H9 (cell line): ENCODE measurements around the gene C10orf95. TPM values are rescaled to one million over a fixed set of nuclear protein-coding genes. Genes with fewer than 3 reads are reported as not detected.

Source experiments
- DNase-seq: peaks from one replicate; pipeline ENCODE4 v3.0.0-alpha.2; 2017
- H2AFZ ChIP-seq: one replicate; pipeline ENCODE4 v1.6.1; 2013; ENCODE audit warnings: mild to moderate bottlenecking, low read length, control low read depth, moderate library complexity
- H2AK5ac ChIP-seq: 2 replicates; pipeline ENCODE4 v1.6.1; 2013; ENCODE audit warnings: low read length, control low read depth, mixed read lengths; ENCODE audit not compliant: insufficient read length
- H2BK120ac ChIP-seq: one replicate; pipeline ENCODE4 v1.6.1; 2013; ENCODE audit warnings: low read depth, mild to moderate bottlenecking, low read length, control low read depth, inconsistent platforms; ENCODE audit not compliant: poor library complexity, severe bottlenecking
- H2BK12ac ChIP-seq: 2 replicates; pipeline ENCODE4 v1.6.1; 2013; ENCODE audit warnings: low read length, control low read depth, mixed read lengths, low read depth; ENCODE audit not compliant: insufficient read length
- H2BK15ac ChIP-seq: 2 replicates; pipeline ENCODE4 v1.6.1; 2013; ENCODE audit warnings: low read depth, low read length, control low read depth
- H2BK20ac ChIP-seq: one replicate; pipeline ENCODE4 v1.6.1; 2013; ENCODE audit warnings: low read depth, mild to moderate bottlenecking, low read length, control low read depth, inconsistent platforms; ENCODE audit not compliant: poor library complexity, severe bottlenecking
- H2BK5ac ChIP-seq: 2 replicates; pipeline ENCODE4 v1.6.1; 2013; ENCODE audit warnings: low read length, control low read depth, mixed read lengths; ENCODE audit not compliant: insufficient read length
- H3K14ac ChIP-seq: 2 replicates; pipeline ENCODE4 v1.6.1; 2013; ENCODE audit warnings: low read length, control low read depth; ENCODE audit not compliant: insufficient read depth
- H3K18ac ChIP-seq: 2 replicates; pipeline ENCODE4 v1.6.1; 2013; ENCODE audit warnings: low read depth, mild to moderate bottlenecking, mixed read lengths, low read length, control low read depth; ENCODE audit not compliant: insufficient read length
- H3K23ac ChIP-seq: 2 replicates; pipeline ENCODE4 v1.6.1; 2013; ENCODE audit warnings: low read length, control low read depth, mixed read lengths, low read depth; ENCODE audit not compliant: insufficient read length
- H3K23me2 ChIP-seq: 2 replicates; pipeline ENCODE4 v1.6.1; 2013; ENCODE audit warnings: low read depth, mild to moderate bottlenecking, mixed read lengths, low read length, control low read depth; ENCODE audit not compliant: insufficient read length, poor library complexity, severe bottlenecking
- H3K27ac ChIP-seq: 2 replicates; pipeline ENCODE4 v1.5.1; 2013; ENCODE audit warnings: low read length, control low read depth, mixed read lengths, low read depth; ENCODE audit not compliant: insufficient read length
- H3K27me3 ChIP-seq: 2 replicates; pipeline ENCODE4 v1.6.1; 2013; ENCODE audit warnings: low read length, control low read depth, inconsistent platforms; ENCODE audit not compliant: insufficient read depth
- H3K4ac ChIP-seq: 2 replicates; pipeline ENCODE4 v1.6.1; 2013; ENCODE audit warnings: low read depth, mild to moderate bottlenecking, control low read depth, inconsistent platforms, low read length, moderate library complexity
- H3K4me1 ChIP-seq: 2 replicates; pipeline ENCODE4 v1.6.1; 2013; ENCODE audit warnings: low read length, control low read depth, inconsistent platforms; ENCODE audit not compliant: insufficient read depth
- H3K4me2 ChIP-seq: 2 replicates; pipeline ENCODE4 v1.6.1; 2013; ENCODE audit warnings: low read length, control low read depth, mixed read lengths; ENCODE audit not compliant: insufficient read length, insufficient read depth
- H3K56ac ChIP-seq: 2 replicates; pipeline ENCODE4 v1.6.1; 2013; ENCODE audit warnings: low read depth, mild to moderate bottlenecking, mixed read lengths, low read length, control low read depth; ENCODE audit not compliant: insufficient read length
- H3K79me1 ChIP-seq: 2 replicates; pipeline ENCODE4 v1.6.1; 2013; ENCODE audit warnings: low read depth, mild to moderate bottlenecking, moderate library complexity, low read length, control low read depth, inconsistent platforms; ENCODE audit not compliant: insufficient read depth, poor library complexity, severe bottlenecking
- H3K79me2 ChIP-seq: 2 replicates; pipeline ENCODE4 v1.6.1; 2013; ENCODE audit warnings: low read length, control low read depth, inconsistent platforms; ENCODE audit not compliant: insufficient read depth
- H3K9ac ChIP-seq: 2 replicates; pipeline ENCODE4 v1.6.1; 2013; ENCODE audit warnings: low read length, control low read depth, mixed read lengths; ENCODE audit not compliant: insufficient read length; ENCODE audit errors: extremely low read depth
- H3K9me3 ChIP-seq: one replicate; pipeline ENCODE4 v1.6.1; 2013; ENCODE audit warnings: low read depth, low read length, inconsistent platforms; ENCODE audit not compliant: control insufficient read depth
- H3T11ph ChIP-seq: one replicate; pipeline ENCODE4 v1.6.1; 2013; ENCODE audit warnings: mild to moderate bottlenecking, low read length, control low read depth, inconsistent platforms
- H4K20me1 ChIP-seq: one replicate; pipeline ENCODE4 v1.6.1; 2013; ENCODE audit not compliant: control insufficient read depth, insufficient read length, insufficient read depth
- H4K5ac ChIP-seq: 2 replicates; pipeline ENCODE4 v1.6.1; 2013; ENCODE audit warnings: low read depth, mild to moderate bottlenecking, mixed read lengths, low read length, control low read depth; ENCODE audit not compliant: insufficient read length
- H4K8ac ChIP-seq: replicated peaks from 2 replicates; pipeline ENCODE4 v1.6.1; 2013; ENCODE audit warnings: low read length, control low read depth, mixed read lengths, low read depth; ENCODE audit not compliant: insufficient read length
- H4K91ac ChIP-seq: 2 replicates; pipeline ENCODE4 v1.6.1; 2013; ENCODE audit warnings: low read depth, mild to moderate bottlenecking, moderate library complexity, mixed read lengths, low read length, control low read depth; ENCODE audit not compliant: insufficient read length
- H3K27ac Mint-ChIP-seq, 3 experiments: 2 replicates in 2 of 3; 3 replicates in 1 of 3; pipeline ENCODE4 v1.8.0; 2020 to 2021; ENCODE audit warnings: mixed read lengths in 3 of 3, mild to moderate bottlenecking in 1 of 3, moderate library complexity in 1 of 3
- H3K27me3 Mint-ChIP-seq: 2 replicates; pipeline ENCODE4 v1.8.0; 2021; ENCODE audit warnings: low read depth, mild to moderate bottlenecking, moderate library complexity, mixed read lengths
- H3K36me3 Mint-ChIP-seq, 3 experiments: 2 replicates in 2 of 3; 3 replicates in 1 of 3; pipeline ENCODE4 v1.8.0; 2020 to 2021; ENCODE audit warnings: low read depth in 3 of 3, mixed read lengths in 3 of 3; ENCODE audit not compliant: insufficient read depth in 1 of 3
- H3K4me1 Mint-ChIP-seq, 2 experiments: 2 replicates each; pipeline ENCODE4 v1.8.0; 2020; ENCODE audit warnings: mixed read lengths in 2 of 2
- H3K4me3 Mint-ChIP-seq, 2 experiments: 2 replicates in 1 of 2; 3 replicates in 1 of 2; pipeline ENCODE4 v1.8.0; 2020 to 2021; ENCODE audit warnings: mild to moderate bottlenecking in 2 of 2, mixed read lengths in 2 of 2, moderate library complexity in 1 of 2
- H3K9me3 Mint-ChIP-seq, 2 experiments: 2 replicates in 1 of 2; 3 replicates in 1 of 2; pipeline ENCODE4 v1.8.0; 2020; ENCODE audit warnings: mild to moderate bottlenecking in 2 of 2, mixed read lengths in 2 of 2, moderate library complexity in 1 of 2
- WGBS: extraction: QIAGEN DNeasy Blood & Tissue Kit; methylation state at CpG from one replicate; pipeline ENCODE4 v1.1.7; 2013; ENCODE audit warnings: missing lambda C conversion rate, low lambda C conversion rate, mixed read lengths; ENCODE audit not compliant: insufficient read length; ENCODE audit errors: extremely low coverage; 5-methylcytosine and 5-hydroxymethylcytosine counted together
- total RNA-seq: library from RNA; stranded (reverse); gene quantifications from 2 replicates; pipeline ENCODE4 v1.2.1, GENCODE V29; 2021
- TF ChIP-seq, protein P1 (sequence below): fragments of 200-600 bp; sonication (generic); conservative IDR thresholded peaks from 3 replicates; pipeline ENCODE4 v1.8.0; 2021; ENCODE audit warnings: antibody characterized with exemption, mild to moderate bottlenecking

Gene C10orf95
- total RNA-seq, 1 experiment from 2014 or later, result not detected

DNA sequence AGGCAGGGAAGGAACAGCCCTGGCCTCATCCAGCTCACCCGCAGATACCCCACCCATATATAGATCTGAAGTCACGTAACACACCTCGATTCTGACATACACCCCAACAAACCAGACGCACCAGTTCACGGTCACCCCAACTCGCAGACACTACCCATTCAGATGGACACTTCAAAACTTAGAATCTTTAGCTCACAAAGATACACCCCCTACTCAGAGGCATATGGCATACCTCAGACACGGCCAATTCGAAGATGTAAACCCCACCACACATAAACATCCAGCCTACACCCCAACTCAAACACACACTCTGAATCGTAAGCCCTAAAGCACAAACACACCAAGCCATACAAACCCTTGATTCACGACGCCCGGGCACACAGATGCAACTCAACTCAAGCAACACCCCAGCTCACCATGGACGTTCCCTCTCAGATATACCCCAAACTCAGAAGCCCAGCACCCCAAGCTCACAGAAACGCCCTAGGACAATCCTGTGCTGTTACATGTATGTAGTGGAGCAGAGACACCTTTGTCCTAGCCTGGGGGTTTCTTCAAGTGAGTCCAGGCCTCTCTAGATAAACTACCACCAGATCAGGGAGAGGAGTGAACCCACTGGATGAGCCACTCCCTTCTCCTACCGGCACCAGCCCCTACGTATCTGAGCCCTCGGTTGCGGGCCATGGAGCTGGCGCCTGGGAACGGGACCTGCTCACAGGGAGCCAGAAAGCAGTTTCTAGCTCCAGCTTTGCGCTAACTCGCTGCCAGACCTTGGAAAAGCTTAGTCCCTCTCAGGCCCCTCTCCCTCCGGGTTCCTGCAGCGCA, 41.5 kb downstream of the C10orf95 start:
- peaks cover 27% of the 10 kb centered on the region; the same call in 1 of the 2 replicates for H3K27me3 ChIP-seq
- TF ChIP-seq, protein P1, sequence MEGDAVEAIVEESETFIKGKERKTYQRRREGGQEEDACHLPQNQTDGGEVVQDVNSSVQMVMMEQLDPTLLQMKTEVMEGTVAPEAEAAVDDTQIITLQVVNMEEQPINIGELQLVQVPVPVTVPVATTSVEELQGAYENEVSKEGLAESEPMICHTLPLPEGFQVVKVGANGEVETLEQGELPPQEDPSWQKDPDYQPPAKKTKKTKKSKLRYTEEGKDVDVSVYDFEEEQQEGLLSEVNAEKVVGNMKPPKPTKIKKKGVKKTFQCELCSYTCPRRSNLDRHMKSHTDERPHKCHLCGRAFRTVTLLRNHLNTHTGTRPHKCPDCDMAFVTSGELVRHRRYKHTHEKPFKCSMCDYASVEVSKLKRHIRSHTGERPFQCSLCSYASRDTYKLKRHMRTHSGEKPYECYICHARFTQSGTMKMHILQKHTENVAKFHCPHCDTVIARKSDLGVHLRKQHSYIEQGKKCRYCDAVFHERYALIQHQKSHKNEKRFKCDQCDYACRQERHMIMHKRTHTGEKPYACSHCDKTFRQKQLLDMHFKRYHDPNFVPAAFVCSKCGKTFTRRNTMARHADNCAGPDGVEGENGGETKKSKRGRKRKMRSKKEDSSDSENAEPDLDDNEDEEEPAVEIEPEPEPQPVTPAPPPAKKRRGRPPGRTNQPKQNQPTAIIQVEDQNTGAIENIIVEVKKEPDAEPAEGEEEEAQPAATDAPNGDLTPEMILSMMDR, result no peak
- peaks cover 3% of the 10 kb centered on the region for H3K23me2 ChIP-seq
- no peak overlapping the region for H2BK15ac ChIP-seq
- peak overlapping the region; percentile 27 for H3K4me2 ChIP-seq
- H4K20me1 ChIP-seq, result peaks cover 2% of the 10 kb centered on the region
- H3K27ac Mint-ChIP-seq, result no peak overlapping the region
- H3K27me3 Mint-ChIP-seq, result peaks cover 89% of the 10 kb centered on the region
- no peak overlapping the region for H3K56ac ChIP-seq
- no peak overlapping the region for H3K14ac ChIP-seq
- no peak overlapping the region for H3K23ac ChIP-seq
- no peak overlapping the region for H2BK5ac ChIP-seq
- H3K4me1 Mint-ChIP-seq, result peaks cover 28 to 46% of the 10 kb centered on the region in 2 experiments
- no peak overlapping the region for H3K9ac ChIP-seq
- H2BK12ac ChIP-seq, result no peak overlapping the region
- H3K4me3 Mint-ChIP-seq, result peak overlapping the region; percentile 47 to 75
- H3K36me3 Mint-ChIP-seq, result peaks cover 0 to 2% (median 2%) of the 10 kb centered on the region in 3 experiments; a peak in 2 of 7 replicates
- H2BK120ac ChIP-seq, result no peak overlapping the region
- H4K91ac ChIP-seq, result no peak overlapping the region
- no peak overlapping the region for H3K4ac ChIP-seq
- no peak overlapping the region for H4K5ac ChIP-seq
- H3K27ac ChIP-seq, result no peak overlapping the region
- peak overlapping the region; percentile 34 for H3K18ac ChIP-seq
- H2AFZ ChIP-seq, result no peak overlapping the region
- no peak overlapping the region for H3T11ph ChIP-seq
- no peaks in the 10 kb centered on the region for H3K79me2 ChIP-seq
- H3K9me3 ChIP-seq, result no peaks in the 10 kb centered on the region
- H2AK5ac ChIP-seq, result no peak overlapping the region
- no CpG with 5 or more reads among the region's 24 CpGs for WGBS
- no peak overlapping the region for H2BK20ac ChIP-seq
- H3K9me3 Mint-ChIP-seq, result peaks cover 0 to 4% of the 10 kb centered on the region in 2 experiments; a peak in 1 of 5 replicates
- H3K4me1 ChIP-seq, result peaks cover 3% of the 10 kb centered on the region; the same call in 1 of the 2 replicates
- DNase-seq, result peak; percentile 38
- no peak overlapping the region for H4K8ac ChIP-seq
- H3K79me1 ChIP-seq, result no peaks in the 10 kb centered on the region
